Dermis blood vessel endothelial cell (primary cell): ENCODE results near the gene PVALEF. TPM values are rescaled to one million over a fixed set of nuclear protein-coding genes. Genes with fewer than 3 reads are reported as not detected.
A peak's percentile ranks its signal among the peaks of the same experiment; 100 is the strongest.

Source experiments
- DNase-seq: peaks from one replicate; pipeline ENCODE4 v3.0.0; 2010
- total RNA-seq: library from RNA; depleted of rRNA; stranded (reverse); fragments of >200 nt; gene quantifications from 2 replicates; pipeline ENCODE4 v1.2.3, GENCODE V29; 2014

The PVALEF gene
- total RNA-seq, 1 donor from 2014 or later = not detected

DNA sequence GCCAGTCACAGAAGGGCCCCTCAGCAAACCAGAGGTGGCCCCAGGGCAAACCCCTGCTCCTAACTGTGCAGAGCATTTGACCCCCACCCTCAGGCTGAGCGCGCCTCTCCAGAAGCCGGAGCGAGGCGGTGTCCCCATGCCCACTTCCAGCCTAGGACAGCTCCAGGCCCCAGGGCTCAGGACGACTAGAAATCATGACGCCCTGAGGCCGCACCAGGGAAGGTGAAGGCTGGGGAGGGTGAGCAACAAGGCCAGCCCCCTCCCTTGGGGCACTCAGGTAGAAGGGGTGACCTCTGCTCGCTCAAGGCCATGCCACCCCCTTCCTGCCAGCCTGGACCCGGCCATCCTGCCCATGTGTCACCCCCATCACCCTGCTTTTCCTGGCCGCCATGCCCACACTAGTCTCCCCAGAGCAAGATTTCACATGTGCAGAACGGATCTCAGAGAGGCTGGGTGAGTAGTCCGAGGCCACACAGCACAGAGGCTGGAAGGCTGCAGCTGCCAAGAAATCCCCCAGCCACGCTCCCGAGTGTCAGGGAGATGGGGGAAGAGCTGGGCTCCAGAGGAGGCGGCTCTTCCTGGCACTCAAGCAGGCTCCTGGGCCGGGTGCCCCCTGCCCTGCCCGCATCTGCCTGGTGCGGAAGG lies 2.1 kb upstream of the PVALEF start:
- no peak for DNase-seq

DNA sequence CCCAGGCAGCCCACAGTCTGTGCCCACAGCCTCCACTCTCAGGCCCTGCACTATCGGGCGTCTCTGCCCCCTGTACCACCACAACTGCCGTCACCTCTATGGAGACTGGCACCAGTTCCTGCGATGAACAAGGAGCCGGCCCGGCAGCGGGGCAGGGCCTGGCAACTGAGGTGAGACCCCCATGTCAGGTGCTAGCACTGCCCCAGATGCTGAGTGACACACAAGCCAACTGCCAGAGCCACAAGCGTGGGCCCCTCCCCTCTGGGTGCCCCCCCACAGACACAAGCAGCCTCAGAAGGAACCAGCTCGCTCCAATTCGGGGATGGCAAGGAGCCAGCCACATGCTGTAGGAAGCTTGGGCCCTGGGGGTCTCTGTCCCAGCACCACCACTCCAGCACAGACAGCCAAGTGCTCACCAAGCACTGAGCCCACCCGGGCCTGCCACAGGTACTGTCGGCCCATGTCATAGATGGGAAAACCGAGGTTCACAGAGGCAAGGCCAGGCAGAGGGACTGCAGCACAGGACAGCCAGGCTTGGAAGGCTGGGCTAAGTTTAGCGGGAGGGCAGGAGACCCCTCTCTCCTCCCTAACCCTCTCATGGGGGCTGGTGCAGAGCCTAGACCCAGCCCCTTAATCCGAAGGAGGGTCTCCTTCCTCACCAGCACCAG lies 1.5 kb upstream of the PVALEF start:
- DNase-seq = no peak

DNA sequence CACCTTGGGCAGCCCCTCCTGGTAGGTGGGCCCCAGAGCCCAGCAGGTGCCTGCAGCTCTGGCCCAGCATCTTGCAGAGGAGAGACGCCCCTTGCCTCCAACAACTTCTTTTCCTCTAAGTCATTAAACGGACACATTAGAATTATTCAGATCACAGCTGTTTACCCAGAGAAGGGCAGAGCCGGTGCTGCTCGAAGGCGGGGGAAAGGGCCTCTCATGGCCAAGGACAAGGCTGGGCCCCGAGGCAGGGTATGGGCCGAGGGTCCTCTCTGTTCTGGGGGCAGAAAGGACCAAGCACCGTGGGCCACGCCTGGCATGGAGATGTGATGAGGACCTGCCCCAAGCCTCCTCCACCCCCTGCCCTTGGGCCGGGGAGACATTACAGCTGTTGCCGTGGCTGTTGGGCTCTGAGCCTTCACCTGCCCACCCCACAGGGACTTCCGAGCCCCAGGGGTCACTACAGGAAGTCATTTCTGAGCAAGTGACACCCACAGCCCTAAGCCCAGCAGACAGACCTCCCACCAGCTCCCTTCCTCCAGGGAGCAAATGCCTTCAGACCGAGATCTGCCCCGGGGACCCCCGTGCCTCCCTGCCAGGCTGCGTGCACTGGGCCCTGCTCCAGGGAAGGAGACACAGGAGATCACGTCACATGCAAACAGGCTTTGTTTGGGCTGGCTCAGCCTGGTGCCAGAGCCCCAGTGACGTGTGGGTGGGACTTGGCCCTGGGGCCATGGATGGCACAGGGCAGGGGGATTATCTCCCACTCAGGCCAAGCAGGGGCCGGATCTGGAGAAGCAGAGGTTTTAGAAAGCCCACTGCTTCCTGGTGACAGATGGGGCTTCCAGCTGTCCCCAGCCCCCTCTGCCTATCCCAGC lies 699 bp upstream of the PVALEF start:
- DNase-seq = no peak

DNA sequence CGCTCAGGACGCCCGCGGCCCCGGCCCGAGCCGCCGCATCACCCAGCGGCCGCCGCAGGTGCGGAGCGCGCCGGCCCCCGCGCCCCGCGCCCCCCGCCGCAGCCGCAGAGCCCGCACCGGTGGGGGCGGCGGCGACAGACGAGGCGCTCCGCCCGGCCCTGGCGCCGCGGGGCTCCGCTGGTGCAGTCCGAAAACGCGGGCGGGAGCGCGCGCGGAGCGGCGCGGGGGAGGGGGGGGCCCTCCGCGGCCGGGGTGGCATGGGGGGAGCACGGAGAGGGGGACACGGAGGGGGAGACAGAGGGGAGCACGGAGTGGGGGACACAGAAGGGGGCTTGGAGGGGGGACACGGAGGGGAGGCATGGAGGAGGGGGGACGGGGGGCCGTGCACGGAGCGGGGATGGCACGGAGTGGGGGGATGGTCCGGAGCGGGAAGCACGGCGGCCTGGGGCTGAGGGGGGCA lies 756 bp downstream of the PVALEF start, which contains the start of gene AATK:
TSS of gene AATK (minus strand) at position 189 of the 460 bp plus-strand sequence. CDS start 229 bp downstream, outside the sequence.
- no peak for DNase-seq

DNA sequence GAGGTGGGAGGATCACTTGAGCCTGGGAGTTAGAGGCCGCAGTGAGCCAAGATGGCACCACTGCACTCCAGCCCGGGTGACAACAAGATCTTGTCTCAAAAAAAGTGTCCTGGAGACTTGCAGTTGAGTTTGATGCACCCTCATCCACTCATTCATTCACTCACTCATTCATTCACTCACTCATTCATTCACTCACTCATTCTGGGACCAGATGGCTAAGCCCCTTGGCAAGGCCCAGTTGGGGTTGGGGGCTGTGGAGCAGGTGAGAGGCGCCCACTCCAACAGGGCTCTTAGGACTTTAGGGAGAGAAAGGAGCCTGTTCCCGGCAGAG lies 1.9 kb downstream of the PVALEF start:
- no peak for DNase-seq

DNA sequence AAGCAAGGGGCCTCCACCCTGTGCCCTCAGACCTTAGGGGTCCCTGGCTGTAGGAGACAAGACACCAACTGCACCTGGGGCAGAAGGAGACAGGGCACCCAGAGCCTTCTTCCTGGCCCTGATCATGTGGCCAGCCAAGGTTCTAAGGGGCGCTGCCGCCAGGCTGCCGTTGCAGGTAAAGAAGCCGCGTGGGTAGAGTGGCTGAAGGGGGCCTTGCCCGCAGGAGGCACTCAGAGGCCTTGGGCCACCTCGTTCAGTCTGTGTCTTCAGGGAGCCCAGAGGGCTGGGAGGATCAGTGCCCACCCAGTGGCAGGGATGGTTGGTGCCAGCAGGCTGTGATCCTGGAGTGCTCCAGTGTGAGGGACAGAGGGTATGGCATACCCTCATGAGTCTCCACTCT lies 2.3 kb downstream of the PVALEF start:
- DNase-seq = no peak

DNA sequence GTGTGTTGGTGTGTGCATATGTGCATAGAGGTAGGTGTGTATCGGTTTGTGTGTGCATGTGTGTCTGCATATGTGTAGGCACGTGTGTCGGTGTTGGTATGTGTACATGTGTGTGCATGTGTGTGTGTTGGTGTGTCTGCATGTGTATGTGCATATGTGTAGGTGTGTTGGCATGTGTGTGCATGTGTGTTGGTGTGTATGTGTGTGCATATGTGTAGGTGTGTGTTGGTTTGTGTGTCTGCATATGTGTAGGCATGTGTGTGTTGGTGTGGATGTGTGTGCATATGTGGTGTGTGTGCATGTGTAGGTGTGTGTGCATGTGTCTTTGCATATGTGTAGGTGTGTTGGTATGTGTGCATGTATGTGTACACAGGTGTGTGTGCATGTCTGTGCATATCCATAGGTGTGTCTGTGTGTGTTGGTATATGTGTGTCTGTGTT lies 4.6 kb downstream of the PVALEF start:
- no peak for DNase-seq

- DNase-seq = no peak
These were observed 5.6 kb downstream of the PVALEF start for GRCh38 chr17:81170727-81171494.

DNA sequence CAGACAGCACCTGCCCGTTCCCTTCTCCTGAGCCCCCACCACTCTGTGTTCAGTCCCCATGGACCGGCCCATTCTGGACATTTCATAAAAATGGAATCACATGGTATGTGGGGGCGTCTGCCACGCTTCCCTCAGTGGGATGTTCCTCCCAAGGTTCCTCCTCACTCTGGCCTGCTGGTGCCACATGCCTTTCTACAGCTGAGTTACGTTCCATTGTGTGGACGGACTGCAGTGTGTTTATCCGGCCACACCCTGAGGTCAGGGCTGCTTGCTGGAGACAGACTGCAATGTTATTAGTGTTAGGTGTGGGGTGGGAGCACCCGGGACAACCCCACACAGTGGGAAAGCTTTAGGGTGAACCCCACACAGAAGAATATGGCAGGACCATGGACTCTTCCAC lies 6.6 kb downstream of the PVALEF start:
- peak; percentile 23 for DNase-seq

- DNase-seq = no peak
These were observed 7.9 kb downstream of the PVALEF start for GRCh38 chr17:81173052-81173761.

DNA sequence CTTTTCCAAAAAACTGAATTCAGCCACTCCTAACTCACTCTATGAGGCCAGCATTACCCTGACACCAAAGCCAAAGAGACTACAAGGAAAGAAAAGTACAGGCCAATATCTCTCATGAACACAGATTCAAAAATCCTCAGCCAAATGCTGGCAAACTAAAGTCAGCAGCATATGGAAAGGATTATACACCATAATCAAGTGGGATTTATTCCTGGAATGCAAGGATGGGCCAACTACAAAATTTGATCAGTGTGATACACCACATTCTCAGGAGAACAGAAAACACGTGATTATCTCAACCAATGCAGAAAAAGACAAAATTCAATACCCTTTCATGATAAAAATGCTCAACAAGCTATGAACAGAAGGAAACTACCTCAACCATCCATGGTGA lies 8.5 kb downstream of the PVALEF start:
- DNase-seq = no peak

DNA sequence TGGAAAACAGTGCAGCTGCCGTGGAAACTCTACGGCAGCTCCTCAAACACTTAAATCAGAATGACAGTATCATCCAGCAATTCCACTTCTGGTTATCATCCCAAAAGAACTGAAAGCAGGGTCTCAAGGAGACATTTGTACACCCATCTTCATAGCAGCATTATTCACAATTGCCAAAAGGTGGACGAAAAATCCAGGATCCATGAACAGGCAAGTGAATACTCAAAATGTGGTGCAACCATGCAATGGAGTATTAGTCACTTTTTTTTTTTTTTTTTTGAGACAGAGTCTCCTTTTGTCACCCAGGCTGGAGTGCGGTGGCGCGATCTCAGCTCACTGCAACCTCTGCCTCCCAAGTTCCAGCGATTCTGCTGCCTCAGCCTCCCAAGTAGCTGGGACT lies 11.4 kb downstream of the PVALEF start:
- DNase-seq = peak; percentile 41

- no peak for DNase-seq
These were observed 13.1 kb downstream of the PVALEF start for GRCh38 chr17:81178136-81179091.

- DNase-seq = no peak
These were observed 13.9 kb downstream of the PVALEF start for GRCh38 chr17:81179220-81179619.

GRCh38 chr17:81179861-81180260 lies 14.6 kb downstream of the PVALEF start:
- DNase-seq = no peak

GRCh38 chr17:81180836-81181810 lies 15.8 kb downstream of the PVALEF start:
- no peak for DNase-seq

- DNase-seq = no peak
These were observed 16.5 kb downstream of the PVALEF start for GRCh38 chr17:81181811-81182185.

GRCh38 chr17:81182596-81182995 lies 17.3 kb downstream of the PVALEF start:
- no peak for DNase-seq

DNA sequence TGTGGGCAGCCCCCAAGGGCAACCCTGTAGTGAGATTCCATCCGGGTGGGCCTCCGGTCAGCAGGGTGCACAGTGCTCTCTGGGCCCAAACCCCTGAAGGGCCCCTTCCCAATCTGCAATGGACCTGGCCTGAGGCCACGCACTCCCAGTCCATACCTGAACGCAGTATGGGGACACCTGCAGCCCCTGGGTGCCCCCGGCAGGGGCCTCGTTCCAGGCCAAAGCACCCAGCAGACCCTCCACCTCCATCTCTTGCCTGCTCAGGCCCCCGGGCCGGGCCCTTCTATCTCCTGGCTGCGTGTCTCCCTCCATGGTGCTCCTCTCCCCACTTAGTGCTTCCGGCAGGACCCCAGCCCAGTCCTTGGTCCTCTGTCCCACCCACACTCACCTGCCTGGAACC lies 18.0 kb downstream of the PVALEF start:
- DNase-seq = no peak

- no peak for DNase-seq
These were observed 18.5 kb downstream of the PVALEF start for GRCh38 chr17:81183807-81184206.
